ENCODE results near the gene TAF4B. TPM values are rescaled to one million over a fixed set of nuclear protein-coding genes. Genes with fewer than 3 reads are reported as not detected.

Gene TAF4B
- polyA plus RNA-seq, 1 donor from 2014 or later: 18.0 TPM

GRCh38 chr18:26307161-26307773 is 81.0 kb downstream of the TAF4B start:
- peaks cover 0 to 4% (median 2%) of the 10 kb centered on the region in 3 donors for H3K4me1 Mint-ChIP-seq
- H3K27ac Mint-ChIP-seq: no peak overlapping the region
- peaks cover 12% of the 10 kb centered on the region for H3K36me3 Mint-ChIP-seq
- H3K9me3 Mint-ChIP-seq: no peaks in the 10 kb centered on the region
- H3K27me3 Mint-ChIP-seq: no peaks in the 10 kb centered on the region
- H3K4me3 Mint-ChIP-seq: no peak overlapping the region

- H3K27ac Mint-ChIP-seq: no peak overlapping the region
- H3K4me3 Mint-ChIP-seq: no peak overlapping the region
- H3K36me3 Mint-ChIP-seq: peaks cover 13% of the 10 kb centered on the region
- peaks cover 2 to 4% (median 2%) of the 10 kb centered on the region in 3 donors for H3K4me1 Mint-ChIP-seq
- no peaks in the 10 kb centered on the region for H3K9me3 Mint-ChIP-seq
- no peaks in the 10 kb centered on the region for H3K27me3 Mint-ChIP-seq
Measured at GRCh38 chr18:26309281-26309680, 83.0 kb downstream of the TAF4B start.

DNA sequence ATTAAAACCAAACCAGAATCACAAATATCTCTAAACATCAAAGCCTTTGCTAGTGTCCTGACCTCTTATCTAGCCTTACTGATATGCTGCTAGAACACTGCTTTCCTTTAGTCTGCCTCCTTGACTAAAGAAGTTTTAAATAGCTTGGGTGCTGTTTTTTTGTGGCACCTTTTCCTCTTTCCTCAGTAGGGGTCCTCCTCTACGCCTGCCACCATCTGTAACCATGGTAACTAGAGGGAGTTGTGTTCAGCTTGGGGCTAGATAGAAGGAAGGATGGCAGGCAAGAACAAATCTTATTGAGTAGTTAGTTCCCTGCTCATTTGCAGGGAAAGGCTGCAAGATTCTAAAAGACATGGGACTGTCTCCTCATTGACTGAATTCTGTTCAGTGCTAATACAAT is 86.0 kb downstream of the TAF4B start:
- H3K4me1 Mint-ChIP-seq: peaks cover 0 to 2% (median 2%) of the 10 kb centered on the region in 3 donors
- peaks cover 14% of the 10 kb centered on the region for H3K36me3 Mint-ChIP-seq
- H3K27ac Mint-ChIP-seq: no peak overlapping the region
- H3K27me3 Mint-ChIP-seq: no peaks in the 10 kb centered on the region
- no peak overlapping the region for H3K4me3 Mint-ChIP-seq
- H3K9me3 Mint-ChIP-seq: no peaks in the 10 kb centered on the region

- no peak overlapping the region for H3K27ac Mint-ChIP-seq
- H3K4me3 Mint-ChIP-seq: no peak overlapping the region
- H3K9me3 Mint-ChIP-seq: no peaks in the 10 kb centered on the region
- no peaks in the 10 kb centered on the region for H3K27me3 Mint-ChIP-seq
- H3K4me1 Mint-ChIP-seq: peaks cover 0 to 3% (median 2%) of the 10 kb centered on the region in 3 donors
- peaks cover 13% of the 10 kb centered on the region for H3K36me3 Mint-ChIP-seq
Measured at GRCh38 chr18:26317398-26317797, 91.2 kb downstream of the TAF4B start.

GRCh38 chr18:26320686-26321085 is 94.4 kb downstream of the TAF4B start:
- Mint-ChIP-seq H3K4me3 (no peak overlapping the region), H3K27me3 (no peaks in the 10 kb centered on the region), H3K36me3 (peaks cover 21% of the 10 kb centered on the region), H3K27ac (no peak overlapping the region), H3K9me3 (no peaks in the 10 kb centered on the region), H3K4me1 (peaks cover 0 to 7% (median 3%) of the 10 kb centered on the region in 3 donors)

- H3K27me3 Mint-ChIP-seq: no peaks in the 10 kb centered on the region
- no peak overlapping the region for H3K4me3 Mint-ChIP-seq
- H3K9me3 Mint-ChIP-seq: no peaks in the 10 kb centered on the region
- H3K36me3 Mint-ChIP-seq: peaks cover 21% of the 10 kb centered on the region
- peak overlapping the region in 1 of 3 donors; percentile 78 for H3K27ac Mint-ChIP-seq
- peaks cover 0 to 7% (median 0%) of the 10 kb centered on the region in 3 donors for H3K4me1 Mint-ChIP-seq
Measured at GRCh38 chr18:26322890-26323653, 96.8 kb downstream of the TAF4B start.

- no peak overlapping the region for H3K27ac Mint-ChIP-seq
- peaks cover 17% of the 10 kb centered on the region for H3K36me3 Mint-ChIP-seq
- peaks cover 0 to 7% (median 0%) of the 10 kb centered on the region in 3 donors for H3K4me1 Mint-ChIP-seq
Measured at GRCh38 chr18:26325771-26326170, 99.5 kb downstream of the TAF4B start.

GRCh38 chr18:26327062-26327461 is 100.8 kb downstream of the TAF4B start:
- H3K9me3 Mint-ChIP-seq: no peaks in the 10 kb centered on the region
- H3K36me3 Mint-ChIP-seq: peaks cover 16% of the 10 kb centered on the region
- H3K4me1 Mint-ChIP-seq: peaks cover 0 to 7% (median 0%) of the 10 kb centered on the region in 3 donors
- no peak overlapping the region for H3K27ac Mint-ChIP-seq
- H3K4me3 Mint-ChIP-seq: no peak overlapping the region
- H3K27me3 Mint-ChIP-seq: no peaks in the 10 kb centered on the region

More at GRCh38 chr18:26325771-26326170, 99.5 kb downstream of the TAF4B start:
- no peak overlapping the region for H3K4me3 Mint-ChIP-seq
- H3K27me3 Mint-ChIP-seq: no peaks in the 10 kb centered on the region
- no peaks in the 10 kb centered on the region for H3K9me3 Mint-ChIP-seq

DNA sequence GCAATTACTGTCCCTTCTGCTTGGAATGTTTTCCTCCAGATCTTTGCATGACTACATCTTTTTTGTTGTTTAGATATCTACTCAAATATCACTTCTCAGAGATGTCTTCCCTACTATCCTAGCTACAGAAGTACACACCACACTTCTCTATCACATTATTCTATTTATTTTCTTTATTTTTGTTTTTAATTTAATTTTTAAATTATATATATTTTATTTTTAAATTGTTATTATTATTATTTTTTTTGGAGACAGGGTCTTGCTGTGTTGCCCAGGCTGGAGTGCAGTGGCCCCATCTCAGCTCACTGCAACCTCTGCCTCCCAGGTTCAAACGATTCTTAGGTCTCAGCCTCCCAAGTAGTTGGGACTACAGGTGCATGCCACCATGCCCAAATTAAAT is 106.7 kb downstream of the TAF4B start:
- no peak overlapping the region for H3K27ac Mint-ChIP-seq

DNA sequence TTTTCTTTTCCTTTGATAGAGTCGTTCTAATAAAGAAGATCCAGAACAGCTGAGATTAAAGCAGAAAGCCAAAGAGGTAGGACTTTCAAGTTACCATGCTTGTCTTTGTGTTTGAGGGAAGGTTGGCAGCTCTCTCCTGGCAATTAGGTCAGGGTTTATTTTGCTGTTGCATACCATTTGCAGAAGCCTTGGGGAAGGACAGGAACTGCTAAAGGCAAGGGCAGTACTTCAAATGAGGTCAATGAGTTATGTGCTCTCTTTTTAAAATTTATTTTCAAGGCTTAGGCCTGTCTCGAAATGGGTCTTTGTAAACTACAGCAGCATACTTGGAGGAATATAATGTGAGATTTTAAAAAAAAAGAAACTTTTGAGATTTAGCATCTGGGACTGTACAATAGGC is 108.9 kb downstream of the TAF4B start:
- H3K9me3 Mint-ChIP-seq: no peaks in the 10 kb centered on the region

More for the DNA sequence above, 106.7 kb downstream of the TAF4B start:
- Mint-ChIP-seq H3K4me1 (peaks cover 0 to 3% (median 0%) of the 10 kb centered on the region in 3 donors), H3K9me3 (no peaks in the 10 kb centered on the region), H3K36me3 (no peaks in the 10 kb centered on the region), H3K4me3 (no peak overlapping the region), H3K27me3 (no peaks in the 10 kb centered on the region)

GRCh38 chr18:26335571-26336487 is 109.6 kb downstream of the TAF4B start:
- H3K4me1 Mint-ChIP-seq: peaks cover 0 to 3% (median 0%) of the 10 kb centered on the region in 3 donors
- no peak overlapping the region for H3K4me3 Mint-ChIP-seq
- no peaks in the 10 kb centered on the region for H3K9me3 Mint-ChIP-seq
- no peaks in the 10 kb centered on the region for H3K27me3 Mint-ChIP-seq
- H3K27ac Mint-ChIP-seq: no peak overlapping the region
- peaks cover 2% of the 10 kb centered on the region for H3K36me3 Mint-ChIP-seq

More for the DNA sequence above, 108.9 kb downstream of the TAF4B start:
- no peaks in the 10 kb centered on the region for H3K36me3 Mint-ChIP-seq
- no peaks in the 10 kb centered on the region for H3K27me3 Mint-ChIP-seq
- peaks cover 0 to 3% (median 0%) of the 10 kb centered on the region in 3 donors for H3K4me1 Mint-ChIP-seq
- no peak overlapping the region for H3K4me3 Mint-ChIP-seq
- peak overlapping the region in 1 of 3 donors; percentile 8 for H3K27ac Mint-ChIP-seq

GRCh38 chr18:26336572-26336971 is 110.3 kb downstream of the TAF4B start:
- H3K9me3 Mint-ChIP-seq: no peaks in the 10 kb centered on the region
- peaks cover 5% of the 10 kb centered on the region for H3K36me3 Mint-ChIP-seq
- H3K27ac Mint-ChIP-seq: no peak overlapping the region
- H3K27me3 Mint-ChIP-seq: no peaks in the 10 kb centered on the region
- no peak overlapping the region for H3K4me3 Mint-ChIP-seq
- peaks cover 0 to 3% (median 0%) of the 10 kb centered on the region in 3 donors for H3K4me1 Mint-ChIP-seq

- Mint-ChIP-seq H3K4me1 (no peaks in the 10 kb centered on the region), H3K4me3 (no peak overlapping the region), H3K9me3 (peaks cover 7 to 23% (median 15%) of the 10 kb centered on the region in 3 donors), H3K27ac (no peak overlapping the region), H3K36me3 (peaks cover 25% of the 10 kb centered on the region), H3K27me3 (no peaks in the 10 kb centered on the region)
Measured at GRCh38 chr18:26342646-26343045, 116.4 kb downstream of the TAF4B start.

GRCh38 chr18:26350961-26351360 is 124.7 kb downstream of the TAF4B start:
- H3K4me1 Mint-ChIP-seq: peaks cover 9 to 11% (median 10%) of the 10 kb centered on the region in 3 donors
- H3K27me3 Mint-ChIP-seq: no peaks in the 10 kb centered on the region
- H3K36me3 Mint-ChIP-seq: peaks cover 30% of the 10 kb centered on the region
- no peak overlapping the region for H3K4me3 Mint-ChIP-seq
- no peak overlapping the region for H3K27ac Mint-ChIP-seq
- H3K9me3 Mint-ChIP-seq: peaks cover 6 to 26% (median 9%) of the 10 kb centered on the region in 3 donors
